ENCODE data around the gene RBM20. TPM values are rescaled to one million over a fixed set of nuclear protein-coding genes. Genes with fewer than 3 reads are reported as not detected.

The RBM20 gene
- total and polyA plus RNA-seq, 5 donors from 2014 or later = 0.15 to 0.72 TPM; not detected in 3

DNA sequence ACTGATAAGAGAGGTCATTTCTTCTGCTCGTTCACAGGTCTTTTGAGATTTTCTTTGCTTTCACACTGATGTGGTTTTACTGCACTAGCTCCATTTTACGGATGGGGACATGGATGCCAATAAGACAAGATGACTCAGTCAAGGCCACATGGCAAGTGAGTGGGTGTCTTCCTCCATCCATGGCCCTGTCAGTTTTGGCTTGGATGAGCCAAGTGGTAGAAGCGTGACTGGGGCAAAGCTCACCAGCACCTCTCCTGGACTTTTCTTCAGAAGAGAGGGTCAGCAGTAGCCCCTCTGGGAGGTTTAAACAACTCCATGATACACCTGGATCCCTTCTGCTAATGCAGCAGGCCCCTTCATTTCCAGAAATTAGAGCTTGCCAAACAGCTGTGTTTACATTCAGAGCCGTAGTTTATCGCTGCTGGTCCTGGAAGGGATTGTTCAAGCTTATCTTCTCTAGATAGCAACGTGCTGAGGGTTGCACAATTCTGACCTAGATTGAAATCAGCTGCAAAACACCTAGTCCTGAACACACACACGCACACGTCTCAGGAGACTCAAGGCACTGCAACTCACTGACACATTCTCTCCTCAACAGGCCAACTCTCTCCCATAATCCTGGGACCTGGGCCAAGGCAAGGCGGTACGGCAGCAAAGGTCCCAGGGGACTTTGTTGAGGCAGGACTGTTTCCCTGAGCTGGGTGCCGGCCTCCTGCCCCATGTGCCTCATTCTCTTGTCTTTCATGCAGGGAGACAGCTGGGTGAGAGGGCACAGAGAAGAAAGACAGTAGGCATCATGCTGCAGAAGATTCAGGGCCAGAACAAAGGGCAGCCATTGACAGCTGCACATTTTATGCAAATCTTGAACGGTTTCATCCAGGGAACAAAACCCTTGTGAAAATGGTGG is 213.4 kb downstream of the RBM20 start:
- Histone ChIP-seq H3K9me3 (ENCODE audit: control insufficient read depth in 2 of 2, low read length in 2 of 2) (no peaks in the 10 kb centered on the region), H3K36me3 (ENCODE audit: control insufficient read depth, insufficient read depth, low read length) (no peaks in the 10 kb centered on the region), H3K4me3 (ENCODE audit: low read depth, low read length) (peak overlapping the region; percentile 27), H3K4me1 (ENCODE audit: control insufficient read depth, insufficient read depth, low read length, poor library complexity, severe bottlenecking) (peaks cover 68% of the 10 kb centered on the region), H3K27me3 (ENCODE audit: control insufficient read depth, insufficient read depth, low read length) (no peaks in the 10 kb centered on the region), H3K27ac (ENCODE audit: insufficient read depth, low read length, poor library complexity, severe bottlenecking) (peak overlapping the region; percentile 97)
- H3K9me3 Mint-ChIP-seq = no peaks in the 10 kb centered on the region
- H3K27me3 Mint-ChIP-seq = no peaks in the 10 kb centered on the region
- no peaks in the 10 kb centered on the region for H3K36me3 Mint-ChIP-seq
- H3K4me1 Mint-ChIP-seq = peaks cover 37 to 87% (median 60%) of the 10 kb centered on the region in 4 donors
- DNase-seq = peak in 1 of 3 donors; percentile 44
- peak overlapping the region; percentile 91 to 97 (median 93) for H3K27ac Mint-ChIP-seq
- peak overlapping the region; percentile 56 to 66 (median 64) for H3K4me3 Mint-ChIP-seq
- peak in 1 of 2 donors; percentile 17 for ATAC-seq (ENCODE audit: low read depth in 2 of 2)

DNA sequence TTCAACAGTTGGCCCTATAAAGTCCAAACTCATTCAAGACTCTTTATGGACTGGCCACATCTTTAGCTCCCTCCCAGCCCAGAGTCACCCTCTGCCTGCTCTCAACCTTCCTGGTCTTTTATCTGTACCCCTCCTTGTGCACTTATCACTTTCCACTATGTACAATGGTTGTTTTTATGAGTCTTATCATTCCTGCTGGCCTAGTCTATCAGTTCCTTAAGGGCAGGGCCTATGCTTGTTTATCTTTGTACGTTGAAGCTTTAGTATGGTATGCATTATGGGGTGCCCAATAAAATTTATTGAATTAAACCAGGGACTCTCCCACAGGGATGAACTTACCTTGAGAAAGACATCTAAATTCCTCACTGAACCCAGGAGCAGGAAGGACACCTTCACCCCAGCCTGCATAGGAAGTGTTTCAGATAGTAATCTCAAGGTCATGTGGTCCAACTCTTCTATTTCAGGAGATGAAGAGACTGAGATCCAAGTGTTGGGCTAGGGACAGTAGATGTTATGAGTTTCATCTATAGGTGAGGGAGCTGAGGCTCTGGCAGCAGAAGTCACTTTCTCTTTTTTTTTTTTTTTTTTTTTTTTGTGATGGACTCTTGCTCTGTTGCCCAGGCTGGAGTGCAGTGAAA is 214.3 kb downstream of the RBM20 start:
- Mint-ChIP-seq H3K4me3 (peak overlapping the region in 3 of 4 donors; percentile 40 to 64 (median 42)), H3K27ac (peak overlapping the region; percentile 91 to 97 (median 93)), H3K4me1 (peaks cover 30 to 87% (median 64%) of the 10 kb centered on the region in 4 donors), H3K36me3 (no peaks in the 10 kb centered on the region), H3K27me3 (no peaks in the 10 kb centered on the region), H3K9me3 (no peaks in the 10 kb centered on the region)
- DNase-seq (no peak), ATAC-seq (ENCODE audit: low read depth in 2 of 2) (no peak)
- Histone ChIP-seq H3K4me1 (ENCODE audit: control insufficient read depth, insufficient read depth, low read length, poor library complexity, severe bottlenecking) (peaks cover 74% of the 10 kb centered on the region), H3K27me3 (ENCODE audit: control insufficient read depth, insufficient read depth, low read length) (no peaks in the 10 kb centered on the region), H3K9me3 (ENCODE audit: control insufficient read depth in 2 of 2, low read length in 2 of 2) (no peaks in the 10 kb centered on the region), H3K36me3 (ENCODE audit: control insufficient read depth, insufficient read depth, low read length) (no peaks in the 10 kb centered on the region), H3K4me3 (ENCODE audit: low read depth, low read length) (peak overlapping the region; percentile 27), H3K27ac (ENCODE audit: insufficient read depth, low read length, poor library complexity, severe bottlenecking) (peak overlapping the region; percentile 97)

GRCh38 chr10:110859206-110859972 is 215.3 kb downstream of the RBM20 start:
- Histone ChIP-seq H3K9me3 (ENCODE audit: control insufficient read depth in 2 of 2, low read length in 2 of 2) (no peaks in the 10 kb centered on the region), H3K36me3 (ENCODE audit: control insufficient read depth, insufficient read depth, low read length) (no peaks in the 10 kb centered on the region), H3K4me3 (ENCODE audit: low read depth, low read length) (no peak overlapping the region), H3K27me3 (ENCODE audit: control insufficient read depth, insufficient read depth, low read length) (no peaks in the 10 kb centered on the region), H3K27ac (ENCODE audit: insufficient read depth, low read length, poor library complexity, severe bottlenecking) (peak overlapping the region; percentile 97), H3K4me1 (ENCODE audit: control insufficient read depth, insufficient read depth, low read length, poor library complexity, severe bottlenecking) (peaks cover 76% of the 10 kb centered on the region)
- no peaks in the 10 kb centered on the region for H3K9me3 Mint-ChIP-seq
- ATAC-seq (ENCODE audit: low read depth in 2 of 2) = no peak
- H3K27ac Mint-ChIP-seq = peak overlapping the region; percentile 93 to 99 (median 97)
- DNase-seq = no peak
- peak overlapping the region in 3 of 4 donors; percentile 29 to 67 (median 46) for H3K4me3 Mint-ChIP-seq
- H3K36me3 Mint-ChIP-seq = no peaks in the 10 kb centered on the region
- H3K4me1 Mint-ChIP-seq = peaks cover 26 to 87% (median 65%) of the 10 kb centered on the region in 4 donors
- H3K27me3 Mint-ChIP-seq = no peaks in the 10 kb centered on the region

DNA sequence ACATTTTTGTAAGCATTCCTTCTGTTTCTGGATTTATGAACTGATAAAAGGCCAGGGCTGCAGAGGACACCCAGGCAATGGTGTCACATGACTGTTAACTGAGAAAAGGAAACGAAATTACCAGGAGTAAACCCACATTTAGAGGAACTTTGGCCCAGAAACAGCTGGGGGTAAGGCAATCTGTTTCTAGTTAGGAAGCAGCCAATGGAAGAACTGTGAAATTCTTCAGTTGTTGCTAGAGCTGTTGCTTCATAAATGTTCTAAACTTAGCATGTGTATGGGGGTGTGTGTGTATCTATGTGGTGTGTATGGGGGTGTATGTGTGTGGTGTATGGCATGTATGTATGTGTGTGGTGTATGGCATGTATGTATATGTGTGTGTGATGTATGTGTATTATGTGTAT is 215.8 kb downstream of the RBM20 start:
- peak overlapping the region; percentile 93 to 99 (median 97) for H3K27ac Mint-ChIP-seq
- no peaks in the 10 kb centered on the region for H3K27me3 Mint-ChIP-seq
- Histone ChIP-seq H3K27me3 (ENCODE audit: control insufficient read depth, insufficient read depth, low read length) (no peaks in the 10 kb centered on the region), H3K36me3 (ENCODE audit: control insufficient read depth, insufficient read depth, low read length) (no peaks in the 10 kb centered on the region), H3K4me1 (ENCODE audit: control insufficient read depth, insufficient read depth, low read length, poor library complexity, severe bottlenecking) (peaks cover 80% of the 10 kb centered on the region), H3K4me3 (ENCODE audit: low read depth, low read length) (peak overlapping the region; percentile 39), H3K27ac (ENCODE audit: insufficient read depth, low read length, poor library complexity, severe bottlenecking) (peak overlapping the region; percentile 97), H3K9me3 (ENCODE audit: control insufficient read depth in 2 of 2, low read length in 2 of 2) (no peaks in the 10 kb centered on the region)
- no peak for DNase-seq
- no peaks in the 10 kb centered on the region for H3K36me3 Mint-ChIP-seq
- no peaks in the 10 kb centered on the region for H3K9me3 Mint-ChIP-seq
- no peak for ATAC-seq (ENCODE audit: low read depth in 2 of 2)
- H3K4me3 Mint-ChIP-seq = peak overlapping the region in 3 of 4 donors; percentile 30 to 67 (median 46)
- peaks cover 30 to 89% (median 68%) of the 10 kb centered on the region in 4 donors for H3K4me1 Mint-ChIP-seq

- peak; percentile 72 to 73 for ATAC-seq (ENCODE audit: low read depth in 2 of 2)
- peaks cover 87% of the 10 kb centered on the region for H3K4me1 ChIP-seq (ENCODE audit: control insufficient read depth, insufficient read depth, low read length, poor library complexity, severe bottlenecking)
- no peaks in the 10 kb centered on the region for H3K27me3 ChIP-seq (ENCODE audit: control insufficient read depth, insufficient read depth, low read length)
- no peaks in the 10 kb centered on the region for H3K9me3 ChIP-seq (ENCODE audit: control insufficient read depth in 2 of 2, low read length in 2 of 2)
- H3K27ac ChIP-seq (ENCODE audit: insufficient read depth, low read length, poor library complexity, severe bottlenecking) = peak overlapping the region; percentile 97
- Mint-ChIP-seq H3K36me3 (no peaks in the 10 kb centered on the region), H3K27me3 (no peaks in the 10 kb centered on the region), H3K27ac (peak overlapping the region; percentile 93 to 99 (median 97)), H3K9me3 (no peaks in the 10 kb centered on the region), H3K4me3 (peak overlapping the region; percentile 46 to 67 (median 62)), H3K4me1 (peaks cover 37 to 89% (median 72%) of the 10 kb centered on the region in 4 donors)
- H3K4me3 ChIP-seq (ENCODE audit: low read depth, low read length) = peak overlapping the region; percentile 39
- peak; percentile 16 to 90 (median 75) for DNase-seq
- no peaks in the 10 kb centered on the region for H3K36me3 ChIP-seq (ENCODE audit: control insufficient read depth, insufficient read depth, low read length)
These were observed 216.6 kb downstream of the RBM20 start for GRCh38 chr10:110860576-110861241.

DNA sequence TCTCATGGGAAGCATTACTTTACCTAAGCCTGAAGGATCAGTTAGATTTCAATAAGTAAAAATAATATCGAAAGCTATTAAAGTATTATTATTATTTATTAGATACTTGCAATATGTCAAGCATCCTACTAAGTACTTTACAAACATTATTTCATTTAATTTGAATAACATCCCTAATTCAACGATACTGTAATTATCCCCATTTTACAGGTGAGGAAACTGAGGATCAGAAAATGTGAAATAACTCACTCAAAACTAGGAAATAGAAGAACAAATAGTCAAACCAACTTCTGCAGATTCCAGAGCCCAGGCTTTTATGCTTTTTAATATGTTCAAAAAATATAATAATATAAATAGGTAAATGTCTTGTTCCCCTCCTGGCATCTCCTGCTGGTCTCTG is 217.3 kb downstream of the RBM20 start:
- Histone ChIP-seq H3K27me3 (ENCODE audit: control insufficient read depth, insufficient read depth, low read length) (no peaks in the 10 kb centered on the region), H3K36me3 (ENCODE audit: control insufficient read depth, insufficient read depth, low read length) (no peaks in the 10 kb centered on the region), H3K9me3 (ENCODE audit: control insufficient read depth in 2 of 2, low read length in 2 of 2) (no peaks in the 10 kb centered on the region), H3K4me3 (ENCODE audit: low read depth, low read length) (peak overlapping the region; percentile 39), H3K4me1 (ENCODE audit: control insufficient read depth, insufficient read depth, low read length, poor library complexity, severe bottlenecking) (peaks cover 95% of the 10 kb centered on the region), H3K27ac (ENCODE audit: insufficient read depth, low read length, poor library complexity, severe bottlenecking) (peak overlapping the region; percentile 97)
- Mint-ChIP-seq H3K36me3 (no peaks in the 10 kb centered on the region), H3K9me3 (no peaks in the 10 kb centered on the region), H3K4me3 (peak overlapping the region in 3 of 4 donors; percentile 46 to 67 (median 66)), H3K27ac (peak overlapping the region; percentile 93 to 99 (median 97)), H3K4me1 (peaks cover 44 to 92% (median 75%) of the 10 kb centered on the region in 4 donors), H3K27me3 (no peaks in the 10 kb centered on the region)
- no peak for DNase-seq
- ATAC-seq (ENCODE audit: low read depth in 2 of 2) = no peak

Measured in CD4-positive, CD25-positive, alpha-beta regulatory T cell (primary cell).